ENCODE results near the gene ANKFN1.

The ANKFN1 gene

DNA sequence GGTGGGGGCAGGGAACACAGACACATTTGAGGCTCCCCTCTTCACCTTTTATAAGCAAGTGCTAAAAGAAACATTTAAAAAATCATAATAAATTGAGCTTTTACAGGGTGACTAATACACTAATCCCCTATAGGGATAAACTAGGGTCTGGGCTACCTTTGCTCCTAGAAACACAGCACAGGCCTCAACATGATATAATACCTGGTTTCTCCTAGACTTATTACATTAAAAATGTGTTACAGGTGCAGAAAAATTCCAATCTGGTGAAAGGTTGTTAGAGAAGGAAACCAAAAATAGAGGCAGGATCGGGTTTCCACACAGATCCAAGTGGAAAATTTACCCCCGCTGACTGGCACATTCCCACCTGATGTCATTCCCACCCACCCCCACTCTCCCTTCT is 315.6 kb downstream of the ANKFN1 start:
- H3K27ac ChIP-seq = no peak overlapping the region
- TF ChIP-seq, protein P1, sequence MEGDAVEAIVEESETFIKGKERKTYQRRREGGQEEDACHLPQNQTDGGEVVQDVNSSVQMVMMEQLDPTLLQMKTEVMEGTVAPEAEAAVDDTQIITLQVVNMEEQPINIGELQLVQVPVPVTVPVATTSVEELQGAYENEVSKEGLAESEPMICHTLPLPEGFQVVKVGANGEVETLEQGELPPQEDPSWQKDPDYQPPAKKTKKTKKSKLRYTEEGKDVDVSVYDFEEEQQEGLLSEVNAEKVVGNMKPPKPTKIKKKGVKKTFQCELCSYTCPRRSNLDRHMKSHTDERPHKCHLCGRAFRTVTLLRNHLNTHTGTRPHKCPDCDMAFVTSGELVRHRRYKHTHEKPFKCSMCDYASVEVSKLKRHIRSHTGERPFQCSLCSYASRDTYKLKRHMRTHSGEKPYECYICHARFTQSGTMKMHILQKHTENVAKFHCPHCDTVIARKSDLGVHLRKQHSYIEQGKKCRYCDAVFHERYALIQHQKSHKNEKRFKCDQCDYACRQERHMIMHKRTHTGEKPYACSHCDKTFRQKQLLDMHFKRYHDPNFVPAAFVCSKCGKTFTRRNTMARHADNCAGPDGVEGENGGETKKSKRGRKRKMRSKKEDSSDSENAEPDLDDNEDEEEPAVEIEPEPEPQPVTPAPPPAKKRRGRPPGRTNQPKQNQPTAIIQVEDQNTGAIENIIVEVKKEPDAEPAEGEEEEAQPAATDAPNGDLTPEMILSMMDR (conservative IDR thresholded peaks at IDR 0.05) = no peak
- TF ChIP-seq ZFX (IDR thresholded peaks at IDR 0.05) = no peak

DNA sequence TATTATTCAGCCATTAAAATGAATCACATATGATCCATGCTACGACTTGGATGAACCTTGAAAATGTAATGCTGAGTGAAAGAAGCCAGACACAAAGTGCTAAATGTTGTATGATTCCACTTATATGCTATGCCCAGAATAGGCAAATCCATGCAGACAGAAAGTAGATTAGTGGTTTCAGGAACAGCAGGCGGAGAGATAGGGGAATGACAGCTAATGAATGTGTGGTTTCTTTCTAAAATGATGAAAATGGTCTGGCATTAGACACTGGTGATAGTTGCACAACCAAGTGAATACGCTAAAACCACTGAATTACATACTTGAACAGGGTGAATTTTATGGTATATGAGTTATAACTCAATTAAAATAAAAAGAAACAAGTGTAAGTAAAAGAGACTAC is 318.4 kb downstream of the ANKFN1 start:
- H3K27ac ChIP-seq = no peak overlapping the region
- TF ChIP-seq, protein P1 (conservative IDR thresholded peaks at IDR 0.05) = no peak
- no peak for TF ChIP-seq ZFX (IDR thresholded peaks at IDR 0.05)

DNA sequence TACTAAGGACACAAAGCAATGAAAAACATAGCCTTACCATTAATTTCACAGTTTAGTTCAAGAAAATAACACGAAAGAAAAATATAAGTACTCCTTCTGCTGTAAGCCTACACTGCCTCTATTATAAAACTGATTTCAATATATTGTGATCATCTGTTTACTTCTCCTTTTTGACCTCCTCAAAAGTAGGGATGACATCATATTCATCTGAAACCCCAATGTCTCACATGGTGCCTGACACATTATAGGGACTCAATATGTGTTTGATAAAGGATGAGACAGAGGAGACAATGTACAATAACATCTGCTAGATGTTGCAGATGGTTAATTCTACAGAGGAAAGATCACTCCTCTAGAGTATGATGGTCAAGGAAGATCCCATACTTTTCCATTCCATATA is 321.8 kb downstream of the ANKFN1 start:
- TF ChIP-seq, protein P1 (conservative IDR thresholded peaks at IDR 0.05) = no peak
- TF ChIP-seq ZFX (IDR thresholded peaks at IDR 0.05) = no peak
- no peak overlapping the region for H3K27ac ChIP-seq

DNA sequence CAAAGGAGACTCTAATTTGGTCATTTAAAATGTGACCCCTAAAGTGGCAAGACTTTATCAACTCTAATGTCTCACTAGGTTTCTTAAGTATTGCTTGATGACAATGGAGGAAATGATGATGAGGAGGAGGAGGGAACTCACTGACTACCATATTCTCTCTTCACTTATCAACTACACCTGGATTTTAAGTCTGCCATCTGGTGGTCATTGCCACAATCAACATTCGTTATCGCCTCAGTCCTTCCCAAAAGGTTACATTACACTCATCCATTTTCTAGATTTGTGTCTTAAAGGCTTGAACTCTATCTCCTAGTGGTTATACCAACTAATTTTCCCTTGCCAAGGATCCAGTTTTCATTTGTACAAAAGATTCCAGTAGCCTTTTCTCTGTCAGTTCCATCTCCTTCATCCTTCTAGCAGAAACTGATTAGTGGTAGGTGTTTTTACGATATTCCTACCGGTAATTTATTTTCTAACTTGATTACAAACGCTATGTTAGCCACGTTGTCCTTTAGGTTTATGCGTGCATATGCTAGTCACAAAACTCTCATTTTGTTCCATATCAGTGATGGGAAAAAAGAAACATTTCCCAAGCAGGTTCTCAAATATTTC is 325.7 kb downstream of the ANKFN1 start:
- TF ChIP-seq ZFX (IDR thresholded peaks at IDR 0.05) = no peak
- TF ChIP-seq, protein P1 (conservative IDR thresholded peaks at IDR 0.05) = peak; percentile 81
- H3K27ac ChIP-seq = no peak overlapping the region

DNA sequence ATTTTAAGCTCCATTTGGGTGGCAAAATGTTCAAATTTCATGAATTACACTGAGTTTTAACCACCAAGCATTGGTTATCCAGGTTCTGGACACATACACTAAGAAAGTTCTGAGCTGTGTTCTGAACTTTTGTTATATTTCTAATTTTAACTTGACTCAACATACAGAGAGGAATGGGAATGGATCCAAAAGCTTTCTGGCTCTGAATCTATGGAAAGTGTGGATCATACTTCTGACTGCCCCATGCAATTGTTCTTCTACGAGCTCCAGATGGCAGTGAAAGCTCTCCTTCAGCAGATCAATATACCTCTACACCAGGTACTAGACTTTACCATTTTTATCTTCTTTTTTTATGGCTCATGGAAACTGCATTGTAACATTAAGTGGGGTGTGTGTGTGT is 327.2 kb downstream of the ANKFN1 start:
- TF ChIP-seq, protein P1 (conservative IDR thresholded peaks at IDR 0.05) = no peak
- no peak for TF ChIP-seq ZFX (IDR thresholded peaks at IDR 0.05)
- H3K27ac ChIP-seq = no peak overlapping the region

DNA sequence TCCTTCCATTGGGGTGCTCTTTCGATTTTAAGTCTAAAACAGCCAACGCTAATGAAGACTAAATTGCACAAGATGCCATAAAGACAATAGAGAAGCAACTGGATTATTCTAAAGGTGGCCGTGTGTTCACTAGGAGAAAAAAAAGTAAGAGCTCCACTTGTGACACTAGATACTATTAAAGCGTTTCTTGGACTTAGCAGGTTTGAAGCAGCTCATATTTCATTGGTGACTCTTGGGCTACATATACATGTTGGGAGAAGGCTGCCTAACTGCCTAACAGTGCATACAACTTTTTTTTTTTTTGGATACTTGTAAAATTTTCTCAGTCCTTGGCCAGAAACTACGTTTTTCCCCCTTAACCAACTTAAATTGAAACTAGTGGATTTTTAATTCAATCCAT is 328.4 kb downstream of the ANKFN1 start:
- TF ChIP-seq ZFX (IDR thresholded peaks at IDR 0.05) = no peak
- TF ChIP-seq, protein P1 (conservative IDR thresholded peaks at IDR 0.05) = no peak

DNA sequence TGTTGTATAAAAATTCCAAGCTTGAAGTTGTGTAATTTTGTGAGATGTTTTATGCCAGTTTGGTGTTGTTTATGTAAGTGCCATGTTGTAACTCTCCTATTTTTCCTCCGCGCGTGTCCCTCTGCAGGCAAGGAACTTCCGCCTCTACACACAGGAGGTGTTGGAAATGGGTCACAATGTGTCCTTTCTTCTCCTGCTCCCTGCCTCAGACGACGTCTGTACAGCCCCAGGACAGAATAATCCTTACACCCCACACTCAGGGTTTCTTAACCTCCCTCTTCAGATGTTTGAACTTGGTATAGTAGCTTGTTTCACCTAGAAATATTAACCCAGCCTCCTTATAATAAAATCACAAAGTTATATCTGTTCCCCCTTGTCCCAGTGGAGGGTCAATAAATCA is 329.0 kb downstream of the ANKFN1 start:
- TF ChIP-seq, protein P1 (conservative IDR thresholded peaks at IDR 0.05) = no peak
- no peak for TF ChIP-seq ZFX (IDR thresholded peaks at IDR 0.05)
- no peak overlapping the region for H3K27ac ChIP-seq

More for the DNA sequence above, 328.4 kb downstream of the ANKFN1 start:
- no peak overlapping the region for H3K27ac ChIP-seq

All from C4-2B (cell line).